ENCODE measurements around the gene METTL1.

The METTL1 gene

GRCh38 chr12:57816001-57816854 lies 44.3 kb upstream of the METTL1 start:
- ChIA-PET POLR2A (no interaction called here), CTCF (interaction anchor here (0.7 kb wide), 1 partner anchor 14 kb away, joined by 3 read pairs; no protein-coding TSS in a partner anchor)
- no peak for TF ChIP-seq TARDBP (IDR thresholded peaks at IDR 0.05)
- no peak for TF ChIP-seq FOXA1 (IDR thresholded peaks at IDR 0.05)
- no peak for TF ChIP-seq PKNOX1 (IDR thresholded peaks at IDR 0.05)
- no peak for TF ChIP-seq SP1 (IDR thresholded peaks at IDR 0.05)
- TF ChIP-seq ELF4 (IDR thresholded peaks at IDR 0.05) = no peak
- TF ChIP-seq CTBP1 (IDR thresholded peaks at IDR 0.05; ENCODE audit: borderline replicate concordance) = no peak
- no peak for TF ChIP-seq ZNF384 (IDR thresholded peaks at IDR 0.05)
- TF ChIP-seq FOXK2 (IDR thresholded peaks at IDR 0.05) = no peak
- TF ChIP-seq BHLHE40 (IDR thresholded peaks at IDR 0.05; ENCODE audit: borderline replicate concordance) = no peak
- no peak for TF ChIP-seq ARNT (IDR thresholded peaks at IDR 0.05)
- TF ChIP-seq SUZ12 (IDR thresholded peaks at IDR 0.05) = no peak
- TF ChIP-seq HDGF (IDR thresholded peaks at IDR 0.05; ENCODE audit: borderline replicate concordance) = no peak
- TF ChIP-seq L3MBTL2 (conservative IDR thresholded peaks at IDR 0.05) = no peak
- no peak for TF ChIP-seq FOXM1 (IDR thresholded peaks at IDR 0.05; ENCODE audit: borderline replicate concordance)
- TF ChIP-seq NFRKB (IDR thresholded peaks at IDR 0.05) = no peak
- DNase-seq (ENCODE audit: extremely low spot score) = no peak

- CTCF ChIA-PET = interaction anchor here (0.7 kb wide), 1 partner anchor 43 kb away, joined by 3 read pairs; no protein-coding TSS in a partner anchor
- TF ChIP-seq NFRKB (IDR thresholded peaks at IDR 0.05) (no peak), ELF4 (IDR thresholded peaks at IDR 0.05) (no peak), PKNOX1 (IDR thresholded peaks at IDR 0.05) (no peak), L3MBTL2 (conservative IDR thresholded peaks at IDR 0.05) (no peak), BHLHE40 (IDR thresholded peaks at IDR 0.05; ENCODE audit: borderline replicate concordance) (no peak), LEF1 (IDR thresholded peaks at IDR 0.05; ENCODE audit: borderline replicate concordance) (no peak), ARNT (IDR thresholded peaks at IDR 0.05) (no peak), HDGF (IDR thresholded peaks at IDR 0.05; ENCODE audit: borderline replicate concordance) (no peak), CTBP1 (IDR thresholded peaks at IDR 0.05; ENCODE audit: borderline replicate concordance) (no peak), FOXM1 (IDR thresholded peaks at IDR 0.05; ENCODE audit: borderline replicate concordance) (no peak), SP1 (IDR thresholded peaks at IDR 0.05) (no peak), TARDBP (IDR thresholded peaks at IDR 0.05) (no peak)
- no peak for DNase-seq (ENCODE audit: extremely low spot score)
- POLR2A ChIA-PET = no interaction called here
These were observed 43.5 kb upstream of the METTL1 start for GRCh38 chr12:57815177-57816000.

- TF ChIP-seq CTBP1 (IDR thresholded peaks at IDR 0.05; ENCODE audit: borderline replicate concordance) (no peak), PKNOX1 (IDR thresholded peaks at IDR 0.05) (no peak), BHLHE40 (IDR thresholded peaks at IDR 0.05; ENCODE audit: borderline replicate concordance) (no peak), ZNF384 (IDR thresholded peaks at IDR 0.05) (no peak), HDGF (IDR thresholded peaks at IDR 0.05; ENCODE audit: borderline replicate concordance) (no peak), SUZ12 (IDR thresholded peaks at IDR 0.05) (no peak), ELF4 (IDR thresholded peaks at IDR 0.05) (no peak)
- DNase-seq (ENCODE audit: extremely low spot score) = no peak
- ChIA-PET POLR2A (no interaction called here), CTCF (no interaction called here)
These were observed 42.3 kb upstream of the METTL1 start for GRCh38 chr12:57813971-57814772.

GRCh38 chr12:57813111-57813970 lies 41.4 kb upstream of the METTL1 start:
- POLR2A ChIA-PET = no interaction called here
- CTCF ChIA-PET = interaction anchor here (1.5 kb wide), 1 partner anchor 11 kb away, joined by 4 read pairs; no protein-coding TSS in a partner anchor
- no peak for TF ChIP-seq HDGF (IDR thresholded peaks at IDR 0.05; ENCODE audit: borderline replicate concordance)
- TF ChIP-seq FOXM1 (IDR thresholded peaks at IDR 0.05; ENCODE audit: borderline replicate concordance) = no peak
- no peak for TF ChIP-seq NFRKB (IDR thresholded peaks at IDR 0.05)
- TF ChIP-seq TARDBP (IDR thresholded peaks at IDR 0.05) = no peak
- TF ChIP-seq FOXA1 (IDR thresholded peaks at IDR 0.05) = no peak
- no peak for TF ChIP-seq CTBP1 (IDR thresholded peaks at IDR 0.05; ENCODE audit: borderline replicate concordance)
- no peak for TF ChIP-seq LEF1 (IDR thresholded peaks at IDR 0.05; ENCODE audit: borderline replicate concordance)
- no peak for TF ChIP-seq BHLHE40 (IDR thresholded peaks at IDR 0.05; ENCODE audit: borderline replicate concordance)
- TF ChIP-seq PKNOX1 (IDR thresholded peaks at IDR 0.05) = no peak
- TF ChIP-seq SP1 (IDR thresholded peaks at IDR 0.05) = no peak
- no peak for TF ChIP-seq SUZ12 (IDR thresholded peaks at IDR 0.05)
- TF ChIP-seq FOXK2 (IDR thresholded peaks at IDR 0.05) = no peak
- no peak for TF ChIP-seq ZNF384 (IDR thresholded peaks at IDR 0.05)
- no peak for TF ChIP-seq ARNT (IDR thresholded peaks at IDR 0.05)
- no peak for TF ChIP-seq L3MBTL2 (conservative IDR thresholded peaks at IDR 0.05)
- TF ChIP-seq ELF4 (IDR thresholded peaks at IDR 0.05) = no peak
- no peak for DNase-seq (ENCODE audit: extremely low spot score)
